HUDEP-2 (cell line): ENCODE results near the gene ZNF700.
"Not testable (repeated sequence)": the region's sequence is repeated elsewhere in the genome, so short reads cannot be mapped to it uniquely, and the experiment has no call there.

Source experiments
- DNase-seq, 76 experiments: peaks; one replicate each; lab custom pipeline; 2025; ENCODE audit not compliant: unreplicated experiment in 76 of 76; lab: John Stamatoyannopoulos, UW

The ZNF700 gene

DNA sequence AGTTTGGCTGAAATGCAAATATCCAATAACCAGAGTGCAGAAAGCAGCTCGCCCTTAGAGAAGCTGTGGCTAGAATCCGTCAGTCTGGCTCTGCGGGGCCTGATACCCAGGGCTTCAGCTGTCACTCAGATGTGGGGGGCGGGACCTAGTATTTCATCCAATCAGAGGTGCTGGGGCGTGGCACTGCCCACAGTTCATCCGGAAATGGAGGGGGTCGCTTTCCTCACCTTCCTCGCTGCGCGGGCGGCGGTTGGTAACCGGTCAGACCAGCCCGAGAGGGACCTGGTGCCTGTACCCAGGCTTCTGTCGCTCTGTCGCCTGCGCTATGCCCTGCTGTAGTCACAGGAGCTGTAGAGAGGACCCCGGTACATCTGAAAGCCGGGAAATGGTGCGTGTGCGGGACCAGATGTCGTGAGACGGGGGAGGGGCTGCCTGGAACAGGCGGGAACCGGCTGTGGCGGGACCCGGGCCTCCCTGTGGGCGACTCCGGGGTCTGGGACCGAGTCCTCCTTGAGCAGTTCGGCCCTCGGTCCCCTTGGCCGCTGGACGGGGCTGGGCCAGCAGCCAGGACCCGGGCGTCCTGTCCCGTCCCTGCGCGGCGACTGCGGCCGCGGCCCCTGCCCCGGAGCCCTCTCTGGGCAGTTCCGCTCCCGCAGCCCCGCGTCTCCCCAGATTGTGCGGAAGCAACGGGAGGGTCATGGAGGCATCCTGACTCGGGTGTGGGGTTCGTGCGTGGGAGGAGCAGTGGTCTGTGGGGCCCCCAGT is at the start of gene ZNF700:
ZNF700 (plus strand) TSS at position 222 of the 765 bp plus-strand sequence; CDS start at position 326, 104 bp downstream.
- DNase-seq, result peak in 75 of 76 experiments; percentile 57 to 98 (median 92)

- DNase-seq, result peak in 5 of 76 experiments; percentile 3 to 21 (median 9)
Measured at GRCh38 chr19:11879687-11880266, 45.1 kb upstream of the ZNF700 start.

DNA sequence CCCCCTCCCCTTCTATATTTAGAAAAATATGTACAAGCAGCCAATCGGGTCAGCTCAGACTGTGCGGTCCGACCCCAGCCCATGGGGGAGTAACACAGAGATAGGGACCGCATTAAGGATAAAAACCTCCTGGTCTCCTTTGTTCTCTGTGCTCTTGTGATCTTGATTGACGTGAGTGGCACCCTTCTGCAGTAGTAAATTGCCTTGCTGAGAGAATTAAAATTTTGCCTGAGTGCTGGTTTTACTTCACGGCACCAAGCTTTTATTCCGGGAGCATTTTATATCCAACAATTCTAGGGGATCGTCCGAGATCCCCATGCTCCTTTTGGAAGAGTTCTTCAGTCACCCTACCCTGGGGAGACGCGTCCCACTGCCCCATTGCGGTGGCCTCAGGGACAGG is 44.3 kb upstream of the ZNF700 start:
- no peak for DNase-seq

DNA sequence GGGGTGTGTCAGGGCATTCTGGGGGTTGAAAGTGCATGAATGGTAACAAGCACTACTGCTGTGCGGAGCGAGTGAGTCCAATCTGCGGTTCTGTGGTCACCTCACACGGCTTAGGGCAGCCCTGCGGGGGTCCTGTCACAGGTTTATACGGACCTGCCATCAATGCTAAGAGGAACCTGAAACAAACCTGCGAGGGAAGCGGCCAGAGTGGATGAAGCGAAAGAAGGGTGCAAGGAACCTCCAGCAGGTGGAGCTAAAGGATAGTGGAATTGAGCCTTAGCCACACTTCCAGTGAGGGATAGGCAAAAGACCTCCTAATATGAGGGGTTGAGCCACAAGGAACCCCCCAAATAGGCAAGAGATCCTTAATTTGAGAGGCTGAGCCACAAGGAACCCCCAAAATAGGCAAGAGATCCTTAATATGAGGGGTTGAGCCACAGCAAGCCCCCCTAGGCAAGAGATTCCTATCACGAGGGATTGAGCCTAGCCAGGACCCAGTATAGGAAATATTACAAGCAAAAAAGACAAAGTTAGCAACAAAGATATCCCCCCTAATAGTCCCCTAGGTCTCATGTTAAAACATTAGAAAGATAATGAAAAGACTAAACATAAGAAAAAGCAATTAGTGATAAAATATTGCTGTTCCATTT is 43.6 kb upstream of the ZNF700 start:
- peak in 48 of 76 experiments; percentile 4 to 63 (median 26) for DNase-seq

DNA sequence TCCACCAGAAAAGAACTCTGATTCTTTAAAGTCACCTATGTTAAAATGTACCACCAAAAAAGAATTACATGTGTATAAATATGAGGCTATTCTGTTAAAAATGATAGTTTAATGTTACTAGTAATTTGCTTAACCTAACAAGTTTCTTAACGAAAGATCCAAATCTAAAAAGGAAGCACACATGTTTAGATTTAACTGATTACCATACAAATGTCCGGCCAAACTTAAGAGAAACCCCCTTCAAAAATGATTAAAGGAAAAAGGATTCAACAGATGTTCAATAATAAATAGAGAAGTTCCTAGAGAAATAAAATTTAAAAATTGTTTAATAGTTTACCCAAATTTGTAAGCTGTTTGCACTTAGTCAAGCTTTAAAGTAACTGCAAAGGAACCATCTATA is 42.3 kb upstream of the ZNF700 start:
- DNase-seq, result no peak

DNA sequence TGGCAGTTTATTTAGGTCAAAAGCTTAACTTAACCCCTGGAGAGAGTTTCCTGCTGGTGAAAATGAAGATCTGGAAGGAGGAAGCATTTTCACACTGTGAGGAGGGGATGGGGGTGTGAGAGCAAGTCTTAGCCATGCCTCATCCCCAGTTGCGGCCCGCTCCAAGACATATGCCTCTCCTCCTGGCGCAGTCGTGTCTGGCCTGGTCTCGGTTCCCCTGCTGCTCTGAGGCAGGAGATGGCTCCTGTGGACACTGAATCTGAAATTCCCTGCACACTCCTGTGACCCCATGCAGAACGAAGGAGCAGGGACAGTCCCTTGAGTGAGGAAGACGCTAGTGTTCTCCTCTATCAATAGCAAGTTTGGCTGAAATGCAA is 37.7 kb upstream of the ZNF700 start:
- DNase-seq, result no peak

DNA sequence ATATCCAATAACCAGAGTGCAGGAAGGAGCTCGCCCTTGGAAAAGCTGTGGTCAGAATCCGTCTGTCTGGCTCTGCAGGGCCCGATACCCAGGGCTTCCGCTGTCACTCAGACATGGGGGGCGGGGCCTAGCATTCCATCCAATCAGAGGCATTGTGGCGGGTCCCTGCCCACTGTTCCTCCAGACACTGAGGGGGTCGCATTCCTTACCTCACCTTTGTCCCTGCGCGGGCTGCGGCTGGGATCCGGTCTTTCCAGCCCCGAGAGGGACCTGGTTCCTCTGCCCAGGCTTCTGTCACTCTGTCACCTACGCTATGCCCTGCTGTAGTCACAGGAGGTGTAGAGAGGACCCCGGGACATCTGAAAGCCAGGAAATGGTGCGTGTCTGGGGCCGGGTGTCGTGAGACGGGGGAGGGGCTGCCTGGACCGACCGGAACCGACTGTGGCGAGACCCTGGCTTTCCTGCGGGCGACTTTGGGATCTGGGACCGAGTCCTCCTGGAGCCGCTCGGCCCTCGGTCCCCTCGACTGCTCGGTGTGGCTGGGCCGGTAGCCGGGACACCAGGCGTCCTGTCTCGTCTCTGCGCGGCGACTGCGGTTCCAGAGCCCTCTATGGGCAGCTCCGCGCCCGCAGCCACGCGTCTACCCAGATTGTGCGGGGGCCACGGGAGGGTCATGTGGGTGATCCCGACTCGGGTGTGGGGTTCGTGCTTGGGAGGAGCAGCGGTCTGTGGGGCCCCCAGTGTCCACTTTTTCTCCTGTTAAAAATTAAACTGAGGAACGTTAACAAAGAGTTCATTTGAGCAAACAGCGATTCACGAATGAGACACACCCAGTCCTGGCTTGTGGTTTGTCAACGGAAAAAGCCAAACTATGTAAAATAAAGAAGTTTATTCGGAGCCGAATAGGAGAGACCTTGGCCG is 37.0 kb upstream of the ZNF700 start, which contains the start of gene ZNF69:
ZNF69 (plus strand) TSS at position 172 of the 921 bp plus-strand sequence; CDS start at position 314, 142 bp downstream.
- DNase-seq, result peak in 13 of 76 experiments; percentile 3 to 30 (median 10)

DNA sequence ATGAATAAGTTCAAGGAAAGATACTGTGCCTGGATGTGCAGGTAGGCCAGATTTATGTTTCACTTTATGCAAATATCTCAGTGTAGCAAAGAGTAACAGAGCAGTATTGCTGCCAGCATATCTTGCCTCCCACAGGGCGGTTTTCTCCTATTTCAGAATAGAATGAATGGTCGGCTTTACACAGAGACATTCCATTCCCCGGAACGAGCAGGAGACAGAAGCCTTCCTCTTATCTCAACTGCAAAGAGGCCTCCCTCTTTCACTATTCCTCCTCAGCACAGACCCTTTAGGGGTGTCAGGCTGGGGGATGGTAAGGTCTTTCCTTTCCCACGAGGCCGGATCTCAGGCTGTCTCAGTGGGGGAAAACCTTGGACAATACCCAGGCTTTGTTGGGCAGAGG is 35.0 kb upstream of the ZNF700 start:
- DNase-seq, result not testable (repeated sequence)

- no peak for DNase-seq
Measured at GRCh38 chr19:11890634-11891033, 34.3 kb upstream of the ZNF700 start.

GRCh38 chr19:11894851-11895250 is 30.1 kb upstream of the ZNF700 start:
- no peak for DNase-seq

GRCh38 chr19:11902228-11902627 is 22.7 kb upstream of the ZNF700 start:
- no peak for DNase-seq

DNA sequence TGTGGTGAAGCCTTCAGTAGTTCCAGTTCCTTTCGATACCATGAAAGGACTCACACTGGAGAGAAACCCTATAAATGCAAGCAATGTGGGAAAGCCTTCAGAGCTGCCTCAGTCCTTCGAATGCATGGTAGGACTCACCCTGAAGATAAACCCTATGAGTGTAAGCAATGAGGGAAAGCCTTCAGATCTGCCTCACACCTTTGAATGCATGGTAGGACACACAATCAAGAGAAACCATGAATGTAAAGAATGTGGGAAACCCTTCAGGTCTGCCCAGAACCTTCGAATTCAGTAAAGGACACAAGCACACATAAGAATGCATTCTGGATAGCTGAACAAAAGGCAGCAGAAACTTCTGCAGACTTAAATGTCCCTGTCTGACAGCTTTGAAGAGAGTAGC is 19.0 kb upstream of the ZNF700 start:
- DNase-seq, result no peak

- not testable (repeated sequence) for DNase-seq
Measured at GRCh38 chr19:11911937-11912336, 13.0 kb upstream of the ZNF700 start.

DNA sequence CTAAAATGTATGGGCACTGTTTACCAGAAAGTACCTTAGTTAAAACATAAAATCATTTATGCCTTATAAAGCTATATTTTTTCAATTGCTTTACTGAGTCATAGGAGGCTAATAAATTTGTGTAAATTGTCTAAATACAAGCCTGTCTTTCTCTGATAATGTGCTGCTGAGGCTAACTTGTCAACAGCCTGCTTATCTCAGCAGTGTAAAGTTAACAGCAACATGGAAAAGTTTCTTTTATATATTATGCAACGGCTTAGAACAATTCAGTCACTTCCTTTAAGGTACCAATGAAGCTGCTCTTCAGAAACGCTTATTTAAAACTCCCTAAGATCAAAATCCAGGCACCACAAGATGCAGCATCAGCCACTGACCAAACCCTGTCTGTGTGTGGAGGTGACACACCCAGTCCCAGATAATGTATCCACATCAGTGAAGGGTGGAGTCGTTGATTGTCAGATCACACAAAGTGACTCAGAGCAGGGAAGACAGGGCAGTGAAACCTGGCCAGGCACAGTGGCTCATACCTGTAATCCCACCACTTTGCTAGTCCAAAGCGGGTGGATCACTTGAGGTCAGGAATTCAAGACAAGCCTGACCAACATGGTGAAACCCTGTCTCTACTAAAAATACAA is 10.4 kb upstream of the ZNF700 start:
- DNase-seq, result not testable (repeated sequence)

GRCh38 chr19:11921852-11922495 is 2.9 kb upstream of the ZNF700 start:
- no peak for DNase-seq

DNA sequence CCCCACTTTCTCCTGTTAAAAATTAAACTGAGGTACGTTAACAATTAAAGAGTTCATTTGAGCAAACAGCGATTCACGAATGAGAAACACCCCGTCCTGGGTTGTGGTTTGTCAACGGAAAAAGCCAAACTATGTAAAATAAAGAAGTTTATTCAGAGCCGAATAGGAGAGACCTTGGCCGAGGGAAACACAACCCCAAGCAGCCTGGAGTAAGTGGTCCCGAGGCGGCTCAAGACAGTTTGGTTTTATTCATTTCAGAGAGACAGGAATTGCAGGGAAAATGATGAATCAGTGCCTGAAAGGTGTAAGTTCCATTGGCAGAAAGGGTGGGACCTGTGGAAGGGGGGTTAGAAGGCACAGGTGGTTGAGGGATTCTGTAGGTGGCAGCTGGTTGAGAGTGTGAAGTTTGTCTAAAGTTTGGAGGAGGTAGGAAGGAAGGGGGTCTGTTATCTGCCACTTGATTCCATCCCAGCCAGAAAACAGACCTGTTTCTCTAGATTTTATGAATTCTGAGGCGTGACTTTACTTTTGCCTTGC is 812 bp downstream of the ZNF700 start:
- peak in 2 of 76 experiments; percentile 35 to 43 for DNase-seq

DNA sequence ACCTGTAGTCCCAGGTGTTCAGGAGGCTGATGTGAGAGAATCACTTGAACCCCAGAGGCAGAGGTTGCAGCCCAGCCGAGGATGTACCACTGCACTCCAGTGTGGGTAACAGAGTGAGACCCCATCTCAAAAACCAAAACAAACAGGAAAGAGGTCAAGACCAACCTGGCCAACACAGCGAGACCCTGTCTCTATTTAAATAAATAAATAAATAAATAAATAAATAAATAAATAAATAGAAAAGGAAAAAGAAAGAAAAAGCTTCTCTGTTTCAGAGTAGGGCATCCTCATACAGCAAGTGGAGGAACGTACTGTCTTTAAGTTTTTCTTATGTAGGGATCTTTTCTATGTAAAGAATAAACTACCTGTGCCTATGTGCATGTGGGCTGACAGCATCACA is 2.3 kb downstream of the ZNF700 start:
- no peak for DNase-seq

GRCh38 chr19:11931051-11931450 is 6.1 kb downstream of the ZNF700 start:
- DNase-seq, result no peak

DNA sequence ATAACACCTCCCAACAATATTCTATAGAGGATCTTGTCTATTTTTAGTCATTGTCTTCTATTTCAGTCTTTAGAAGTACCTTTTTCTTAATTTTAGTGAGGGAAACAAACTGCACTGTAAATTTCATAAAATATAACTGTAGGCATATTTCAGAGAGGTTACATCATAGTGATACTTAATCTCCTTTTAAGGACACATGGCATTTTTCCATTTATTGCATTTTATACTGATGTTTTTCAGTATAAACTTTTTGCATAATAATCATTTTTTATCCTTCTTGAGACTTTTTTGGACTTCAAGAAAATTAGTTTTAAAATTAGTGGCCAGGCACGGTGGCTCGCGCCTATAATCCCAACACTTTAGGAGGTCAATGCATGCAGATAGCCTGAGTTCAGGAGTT is 6.6 kb downstream of the ZNF700 start:
- DNase-seq, result no peak
